B cell (primary cell): Measurements from ENCODE around the gene ARID3A. TPM values are rescaled to one million over a fixed set of nuclear protein-coding genes. Genes with fewer than 3 reads are reported as not detected.

Experiments used
- ATAC-seq: fragments of 200-7000 bp; cut with Tn5 transposase; one replicate; pipeline ENCODE4 v1.10.0; 2021; ENCODE audit warnings: low read depth, mild to moderate bottlenecking, moderate number of reproducible peaks, moderate library complexity
- CTCF ChIA-PET: fragments of 350-600 bp; sonication (Branson Sonifier 250); formaldehyde crosslinking; loops from one replicate; lab custom pipeline; 2021; ENCODE audit warnings: antibody characterized with exemption, inconsistent platforms; lab: Charles Lee
- POLR2A ChIA-PET: fragments of 350-600 bp; sonication (Branson Sonifier 250); formaldehyde crosslinking; loops from one replicate; lab custom pipeline; 2021; ENCODE audit warnings: antibody characterized with exemption; lab: Charles Lee
- DNase-seq: peaks from one replicate; pipeline ENCODE4 v3.0.0; 2013
- H2AFZ ChIP-seq: 2 replicates; pipeline ENCODE4 v1.6.1; 2012; ENCODE audit warnings: mild to moderate bottlenecking, low read depth, low read length; ENCODE audit not compliant: insufficient read depth, poor library complexity, severe bottlenecking
- H3K27ac ChIP-seq, 2 donors: 1 replicate in 1 of 2; 2 replicates in 1 of 2; pipeline ENCODE4 v1.5.1; 2012 to 2013; ENCODE audit warnings: low read length in 2 of 2, mild to moderate bottlenecking in 2 of 2, moderate library complexity in 1 of 2
- H3K27me3 ChIP-seq, 4 experiments: fragments of 200-600 bp in 1 of 4; sonication (generic) in 1 of 4; replicated peaks in 1 of 4; 1 replicate in 2 of 4; 2 replicates in 2 of 4; pipeline versions ENCODE4 v1.6.1 to v1.7.0; 2013 to 2016; ENCODE audit warnings: low read length in 3 of 4, mild to moderate bottlenecking in 2 of 4, mixed read lengths in 1 of 4, moderate library complexity in 1 of 4; ENCODE audit not compliant: insufficient read depth in 4 of 4, control insufficient read depth in 3 of 4; ENCODE audit errors: control extremely low read depth in 1 of 4
- H3K36me3 ChIP-seq, 2 experiments: replicated peaks in 1 of 2; 1 replicate in 1 of 2; 2 replicates in 1 of 2; pipeline versions ENCODE4 v1.6.1 to v1.7.1; 2013; ENCODE audit warnings: low read length in 1 of 2; ENCODE audit not compliant: insufficient read depth in 2 of 2, control insufficient read depth in 1 of 2; ENCODE audit errors: control extremely low read depth in 1 of 2, extremely low read depth in 1 of 2
- H3K4me1 ChIP-seq, 2 donors: fragments of 200-600 bp in 1 of 2; sonication (generic) in 1 of 2; 1 replicate in 1 of 2; 2 replicates in 1 of 2; pipeline versions ENCODE4 v1.5.1 to v1.6.1; 2013 to 2017; ENCODE audit warnings: low read length in 2 of 2; ENCODE audit not compliant: control insufficient read depth in 2 of 2, insufficient read depth in 2 of 2
- H3K4me2 ChIP-seq: replicated peaks from 2 replicates; pipeline ENCODE3; 2012; ENCODE audit warnings: mild to moderate bottlenecking, low read depth, low read length; ENCODE audit not compliant: poor library complexity, severe bottlenecking
- H3K4me3 ChIP-seq, 5 experiments: fragments of 200-600 bp in 1 of 5; sonication (generic) in 1 of 5; 1 replicate in 3 of 5; 2 replicates in 2 of 5; pipeline versions ENCODE4 v1.5.1 to v1.7.0; 2011 to 2016; ENCODE audit warnings: low read length in 4 of 5, mild to moderate bottlenecking in 4 of 5, low read depth in 2 of 5, control low read depth in 1 of 5, moderate library complexity in 1 of 5; ENCODE audit not compliant: insufficient read depth in 1 of 5; ENCODE audit errors: control extremely low read depth in 1 of 5, extremely low read depth in 1 of 5
- H3K79me2 ChIP-seq: fragments of 200-600 bp; sonication (generic); one replicate; pipeline ENCODE4 v1.6.0; 2016; ENCODE audit warnings: low read length; ENCODE audit not compliant: control insufficient read depth, insufficient read depth
- H3K9ac ChIP-seq: fragments of 200-600 bp; sonication (generic); 2 replicates; pipeline ENCODE4 v1.6.1; 2017; ENCODE audit warnings: mild to moderate bottlenecking, low read length, moderate library complexity
- H3K9me3 ChIP-seq, 3 donors: one replicate each; pipeline versions ENCODE4 v1.6.1 to v1.7.1; 2013; ENCODE audit warnings: low read length in 2 of 3; ENCODE audit not compliant: control insufficient read depth in 2 of 3, insufficient read depth in 1 of 3; ENCODE audit errors: control extremely low read depth in 1 of 3
- H4K20me1 ChIP-seq: 2 replicates; pipeline ENCODE4 v1.6.0; 2012; ENCODE audit warnings: mild to moderate bottlenecking, low read length; ENCODE audit not compliant: insufficient read depth, control insufficient read depth, poor library complexity, severe bottlenecking
- H3K27ac Mint-ChIP-seq: one replicate; pipeline ENCODE4 v1.8.0; 2021; ENCODE audit warnings: mixed read lengths
- H3K27me3 Mint-ChIP-seq: one replicate; pipeline ENCODE4 v1.8.0; 2021; ENCODE audit warnings: mixed read lengths
- H3K4me1 Mint-ChIP-seq: one replicate; pipeline ENCODE4 v1.8.0; 2021; ENCODE audit warnings: mixed read lengths
- H3K4me3 Mint-ChIP-seq: one replicate; pipeline ENCODE4 v1.8.0; 2021; ENCODE audit warnings: mixed read lengths
- H3K9me3 Mint-ChIP-seq: one replicate; pipeline ENCODE4 v1.8.0; 2022; ENCODE audit warnings: mixed read lengths; ENCODE audit not compliant: insufficient read depth
- CTCF ChIP-seq: fragments of 200-600 bp; IDR thresholded peaks from one replicate; pipeline ENCODE4 v1.8.0; 2022; ENCODE audit warnings: antibody characterized with exemption, mild to moderate bottlenecking
- EZH2 ChIP-seq: IDR thresholded peaks from 2 replicates; pipeline ENCODE4 v1.6.1; 2012; ENCODE audit warnings: borderline replicate concordance, low read depth, mild to moderate bottlenecking, moderate library complexity, low read length; ENCODE audit not compliant: insufficient read depth, poor library complexity, severe bottlenecking
- WGBS: methylation state at CpG from one replicate; pipeline ENCODE4 v1.1.5; 2013; ENCODE audit warnings: missing lambda C conversion rate; ENCODE audit not compliant: insufficient coverage; 5-methylcytosine and 5-hydroxymethylcytosine counted together
- intact Hi-C: fragments of 100-400 bp; cut with micrococcal nuclease; formaldehyde crosslinking; loops from one replicate; pipeline ENCODE4 v1.10.0; 2022
- polyA plus RNA-seq: library from polyadenylated mRNA; depleted of rRNA; stranded (reverse); fragments of >200 nt; gene quantifications from 2 replicates; pipeline ENCODE4 v1.2.3, GENCODE V29; 2012
- total RNA-seq, 2 donors: library from RNA; stranded (reverse); fragments of 120-200 nt in 1 of 2; gene quantifications; 1 replicate in 1 of 2; 2 replicates in 1 of 2; pipeline versions ENCODE4 v1.2.3 to v1.2.4, GENCODE V29; 2013 to 2022

The ARID3A gene
- total and polyA plus RNA-seq, 2 donors (not counting 1 experiment from before 2014, with no cell fraction given) = 22.9 to 60.5 TPM

- ATAC-seq (peak; percentile 60), DNase-seq (no peak)
- ChIA-PET CTCF (no interaction called here), POLR2A (no interaction called here)
- peaks cover 0 to 30% of the 10 kb centered on the region in 2 experiments for H3K36me3 ChIP-seq
- no peak overlapping the region for H2AFZ ChIP-seq
- TF ChIP-seq EZH2 = no peak
- TF ChIP-seq CTCF = no peak
- H4K20me1 ChIP-seq = peaks cover 14% of the 10 kb centered on the region
- H3K79me2 ChIP-seq = peaks cover 15% of the 10 kb centered on the region
- Mint-ChIP-seq H3K4me1 (peaks cover 4% of the 10 kb centered on the region), H3K4me3 (no peak overlapping the region), H3K27ac (no peak overlapping the region), H3K9me3 (no peaks in the 10 kb centered on the region), H3K27me3 (peaks cover under 1% of the 10 kb centered on the region)
- H3K4me3 ChIP-seq = no peak overlapping the region
- H3K27me3 ChIP-seq = peaks cover 0 to 8% (median 3%) of the 10 kb centered on the region in 4 experiments
- H3K9me3 ChIP-seq = no peaks in the 10 kb centered on the region
- H3K4me2 ChIP-seq = no peak overlapping the region
- no peak overlapping the region for H3K27ac ChIP-seq
- 93% methylated on average over 30 of the region's 47 CpGs for WGBS
- H3K9ac ChIP-seq = no peak overlapping the region
- intact Hi-C loops = no loop called here
- H3K4me1 ChIP-seq = peaks cover 6% of the 10 kb centered on the region in 2 donors
Observed at GRCh38 chr19:991174-991931, 65.5 kb downstream of the ARID3A start.

GRCh38 chr19:991932-992669 lies 66.3 kb downstream of the ARID3A start:
- DNase-seq = no peak
- WGBS = 97% methylated on average over 39 of the region's 42 CpGs
- Mint-ChIP-seq H3K27me3 (peaks cover 4% of the 10 kb centered on the region), H3K9me3 (no peaks in the 10 kb centered on the region), H3K4me3 (no peak overlapping the region), H3K4me1 (peaks cover 6% of the 10 kb centered on the region), H3K27ac (no peak overlapping the region)
- ATAC-seq = no peak
- Histone ChIP-seq H3K27me3 (peaks cover 0 to 15% (median 6%) of the 10 kb centered on the region in 4 experiments), H2AFZ (no peak overlapping the region), H3K9me3 (no peaks in the 10 kb centered on the region), H4K20me1 (peaks cover 14% of the 10 kb centered on the region), H3K4me3 (no peak overlapping the region), H3K4me2 (no peak overlapping the region), H3K9ac (no peak overlapping the region), H3K27ac (no peak overlapping the region), H3K36me3 (peaks cover 0 to 28% of the 10 kb centered on the region in 2 experiments), H3K4me1 (peaks cover 10 to 11% of the 10 kb centered on the region in 2 donors), H3K79me2 (peaks cover 11% of the 10 kb centered on the region)
- CTCF ChIA-PET = no interaction called here
- intact Hi-C loops = no loop called here
- POLR2A ChIA-PET = no interaction called here
- no peak for TF ChIP-seq EZH2
- no peak for TF ChIP-seq CTCF
